KMS-11 (cell line): ENCODE data around the gene GNL3.
A peak's percentile ranks its signal among the peaks of the same experiment; 100 is the strongest.

Experiments used
- H2AFZ ChIP-seq: fragments of 200-600 bp; sonication (generic); 2 replicates; pipeline ENCODE4 v1.6.1; 2016; ENCODE audit warnings: antibody characterized with exemption, mixed run types, low read depth
- H3K27ac ChIP-seq: fragments of 200-600 bp; sonication (generic); 2 replicates; pipeline ENCODE4 v1.6.1; 2016; ENCODE audit warnings: mild to moderate bottlenecking, mixed run types
- H3K27me3 ChIP-seq: fragments of 200-600 bp; sonication (generic); 2 replicates; pipeline ENCODE4 v1.6.1; 2017; ENCODE audit warnings: mild to moderate bottlenecking, low read depth, mixed run types, moderate library complexity; ENCODE audit not compliant: insufficient read depth
- H3K36me3 ChIP-seq: fragments of 200-600 bp; sonication (generic); 2 replicates; pipeline ENCODE4 v1.6.1; 2017; ENCODE audit warnings: mild to moderate bottlenecking, mixed run types; ENCODE audit not compliant: insufficient read depth
- H3K4me1 ChIP-seq: fragments of 200-600 bp; sonication (generic); 2 replicates; pipeline ENCODE4 v1.6.1; 2016; ENCODE audit warnings: mild to moderate bottlenecking, low read depth, mixed run types; ENCODE audit not compliant: poor library complexity, severe bottlenecking
- H3K4me2 ChIP-seq: fragments of 200-600 bp; sonication (generic); 2 replicates; pipeline ENCODE4 v1.7.0; 2016; ENCODE audit warnings: mild to moderate bottlenecking, mixed run types
- H3K4me3 ChIP-seq: fragments of 200-600 bp; sonication (generic); IDR thresholded peaks from 2 replicates; pipeline ENCODE4 v1.6.1; 2017; ENCODE audit warnings: low read depth, low read length, mixed read lengths; ENCODE audit not compliant: insufficient read depth
- H3K79me2 ChIP-seq: fragments of 200-600 bp; sonication (generic); 2 replicates; pipeline ENCODE4 v1.6.1; 2016; ENCODE audit warnings: low read depth, mixed run types; ENCODE audit not compliant: insufficient read depth
- H3K9ac ChIP-seq: fragments of 200-600 bp; sonication (generic); 2 replicates; pipeline ENCODE4 v1.6.1; 2016; ENCODE audit warnings: mild to moderate bottlenecking, mixed run types
- H4K20me1 ChIP-seq: fragments of 200-600 bp; sonication (generic); 2 replicates; pipeline ENCODE4 v1.6.1; 2016; ENCODE audit warnings: mild to moderate bottlenecking, mixed run types; ENCODE audit not compliant: insufficient read depth
- CTCF ChIP-seq: fragments of 200-600 bp; sonication (generic); conservative IDR thresholded peaks from 2 replicates; pipeline ENCODE4 v1.6.1; 2017; ENCODE audit warnings: low read depth, mild to moderate bottlenecking, antibody characterized with exemption, low read length, moderate library complexity, mixed read lengths

GNL3 gene

DNA sequence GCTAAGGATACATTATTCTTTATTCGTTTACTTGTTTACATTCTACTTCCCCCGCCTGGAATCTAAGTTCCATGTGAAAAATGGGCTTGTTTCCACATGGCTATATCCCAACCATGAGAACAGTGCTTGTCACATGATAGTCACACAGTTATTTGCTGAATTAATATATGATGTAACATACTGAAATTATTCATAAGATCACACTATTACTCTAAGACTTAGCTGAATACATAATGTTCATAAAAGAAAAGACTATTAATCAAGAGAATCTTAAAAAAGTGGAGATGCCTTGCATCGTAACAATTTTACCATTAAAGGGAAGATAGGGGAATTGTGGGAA is 6.7 kb upstream of the GNL3 start:
- Histone ChIP-seq H3K27me3 (no peaks in the 10 kb centered on the region), H3K36me3 (no peaks in the 10 kb centered on the region), H3K4me2 (no peak overlapping the region), H4K20me1 (no peaks in the 10 kb centered on the region), H3K9ac (no peak overlapping the region), H2AFZ (no peak overlapping the region), H3K4me1 (peaks cover 41% of the 10 kb centered on the region), H3K4me3 (no peak overlapping the region), H3K27ac (no peak overlapping the region), H3K79me2 (peaks cover 18% of the 10 kb centered on the region)
- no peak for TF ChIP-seq CTCF

DNA sequence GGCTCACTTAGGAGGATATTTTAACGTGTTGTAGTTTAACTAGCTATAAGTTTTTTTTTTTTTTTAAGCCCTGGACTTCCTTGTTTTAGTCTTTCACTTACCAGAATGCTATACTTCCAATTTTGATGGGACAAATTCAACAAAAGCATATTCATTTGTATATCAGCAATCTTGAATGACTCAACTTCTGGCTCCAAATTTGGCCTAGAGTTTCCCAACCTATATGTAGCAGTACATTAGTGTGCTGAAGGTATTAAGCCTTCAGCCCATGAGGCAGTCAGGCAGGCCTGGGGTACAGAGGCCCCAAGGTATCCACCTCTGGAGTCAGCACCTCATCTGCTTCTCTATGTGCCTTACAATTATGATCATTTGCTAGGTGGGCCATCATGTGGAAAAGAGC is 6.0 kb upstream of the GNL3 start:
- H3K27me3 ChIP-seq = no peaks in the 10 kb centered on the region
- no peak overlapping the region for H2AFZ ChIP-seq
- H3K36me3 ChIP-seq = no peaks in the 10 kb centered on the region
- H3K4me1 ChIP-seq = peaks cover 46% of the 10 kb centered on the region
- peaks cover 24% of the 10 kb centered on the region for H3K79me2 ChIP-seq
- H3K9ac ChIP-seq = no peak overlapping the region
- no peak overlapping the region for H3K27ac ChIP-seq
- TF ChIP-seq CTCF = no peak
- no peaks in the 10 kb centered on the region for H4K20me1 ChIP-seq
- no peak overlapping the region for H3K4me3 ChIP-seq
- no peak overlapping the region for H3K4me2 ChIP-seq

- peaks cover 36% of the 10 kb centered on the region for H3K79me2 ChIP-seq
- H3K4me2 ChIP-seq = peak overlapping the region; percentile 50; the same call in 1 of the 2 replicates
- H3K36me3 ChIP-seq = no peaks in the 10 kb centered on the region
- no peaks in the 10 kb centered on the region for H3K27me3 ChIP-seq
- 0 out of 2 replicates have a peak overlapping the region, but pooled peaks have one; percentile 13 for H3K9ac ChIP-seq
- peaks cover 46% of the 10 kb centered on the region for H3K4me1 ChIP-seq
- H3K27ac ChIP-seq = peak overlapping the region; percentile 42; the same call in 1 of the 2 replicates
- H4K20me1 ChIP-seq = no peaks in the 10 kb centered on the region
- no peak for TF ChIP-seq CTCF
- no peak overlapping the region for H2AFZ ChIP-seq
- no peak overlapping the region for H3K4me3 ChIP-seq
Observed at GRCh38 chr3:52681596-52681995, 4.2 kb upstream of the GNL3 start.

- peaks cover 41% of the 10 kb centered on the region for H3K79me2 ChIP-seq
- H3K4me3 ChIP-seq = no peak overlapping the region
Observed at GRCh38 chr3:52682016-52682415, 3.8 kb upstream of the GNL3 start.

More at GRCh38 chr3:52682016-52682415, 3.8 kb upstream of the GNL3 start:
- no peak for TF ChIP-seq CTCF
- Histone ChIP-seq H3K36me3 (no peaks in the 10 kb centered on the region), H3K4me1 (peaks cover 47% of the 10 kb centered on the region), H3K27me3 (no peaks in the 10 kb centered on the region), H3K4me2 (peak overlapping the region; percentile 50; the same call in 1 of the 2 replicates), H2AFZ (no peak overlapping the region), H4K20me1 (no peaks in the 10 kb centered on the region), H3K27ac (peak overlapping the region; percentile 42; the same call in 1 of the 2 replicates), H3K9ac (0 out of 2 replicates have a peak overlapping the region, but pooled peaks have one; percentile 13)
